ENCODE measurements around the gene RCN2. TPM values are rescaled to one million over a fixed set of nuclear protein-coding genes. Genes with fewer than 3 reads are reported as not detected.
A peak's percentile ranks its signal among the peaks of the same experiment; 100 is the strongest.
"Not testable (repeated sequence)": the region's sequence is repeated elsewhere in the genome, so short reads cannot be mapped to it uniquely, and the experiment has no call there.

RCN2 gene, protein sequence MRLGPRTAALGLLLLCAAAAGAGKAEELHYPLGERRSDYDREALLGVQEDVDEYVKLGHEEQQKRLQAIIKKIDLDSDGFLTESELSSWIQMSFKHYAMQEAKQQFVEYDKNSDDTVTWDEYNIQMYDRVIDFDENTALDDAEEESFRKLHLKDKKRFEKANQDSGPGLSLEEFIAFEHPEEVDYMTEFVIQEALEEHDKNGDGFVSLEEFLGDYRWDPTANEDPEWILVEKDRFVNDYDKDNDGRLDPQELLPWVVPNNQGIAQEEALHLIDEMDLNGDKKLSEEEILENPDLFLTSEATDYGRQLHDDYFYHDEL
- total RNA-seq = 50.3 and 54.8 TPM in 2 replicates

DNA sequence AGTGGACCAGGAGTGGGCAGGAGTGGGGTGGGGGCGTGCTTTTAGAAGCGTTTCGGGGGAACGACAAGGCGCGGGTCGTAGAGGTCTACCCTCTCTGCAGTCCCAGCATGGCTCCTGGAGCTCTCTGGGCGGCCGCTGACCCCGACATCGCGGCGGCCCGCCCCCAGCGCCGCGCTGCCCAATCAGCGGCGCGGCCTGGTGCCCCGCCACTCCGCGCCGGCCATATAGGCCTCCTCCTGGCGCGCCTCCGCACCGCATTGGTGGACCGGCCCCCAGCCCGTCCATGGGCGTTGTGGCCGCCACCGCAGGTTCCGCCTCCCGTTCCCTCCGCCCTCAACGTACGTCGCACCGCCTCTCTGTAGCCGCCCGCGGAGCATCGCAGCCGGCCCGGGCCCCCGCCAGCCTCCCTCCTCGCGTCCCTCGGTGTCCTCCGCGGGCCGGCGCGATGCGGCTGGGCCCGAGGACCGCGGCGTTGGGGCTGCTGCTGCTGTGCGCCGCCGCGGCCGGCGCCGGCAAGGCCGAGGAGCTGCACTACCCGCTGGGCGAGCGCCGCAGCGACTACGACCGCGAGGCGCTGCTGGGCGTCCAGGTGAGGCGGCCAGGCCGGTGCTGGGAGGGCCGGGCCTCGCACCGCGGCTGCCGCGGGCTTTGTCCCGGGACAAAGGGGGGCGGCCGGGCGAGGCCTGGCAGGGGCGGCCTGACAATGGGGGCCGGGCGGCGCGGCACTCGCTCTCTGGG lies at the start of gene RCN2:
Gene RCN2, plus strand, starts transcription at position 353 of the 738 bp plus-strand sequence. Its CDS starts 93 bp downstream, at position 446.
- DNase-seq (ENCODE audit: insufficient read length, low spot score, missing footprints) = peak; percentile 99
- TF ChIP-seq, protein P1, sequence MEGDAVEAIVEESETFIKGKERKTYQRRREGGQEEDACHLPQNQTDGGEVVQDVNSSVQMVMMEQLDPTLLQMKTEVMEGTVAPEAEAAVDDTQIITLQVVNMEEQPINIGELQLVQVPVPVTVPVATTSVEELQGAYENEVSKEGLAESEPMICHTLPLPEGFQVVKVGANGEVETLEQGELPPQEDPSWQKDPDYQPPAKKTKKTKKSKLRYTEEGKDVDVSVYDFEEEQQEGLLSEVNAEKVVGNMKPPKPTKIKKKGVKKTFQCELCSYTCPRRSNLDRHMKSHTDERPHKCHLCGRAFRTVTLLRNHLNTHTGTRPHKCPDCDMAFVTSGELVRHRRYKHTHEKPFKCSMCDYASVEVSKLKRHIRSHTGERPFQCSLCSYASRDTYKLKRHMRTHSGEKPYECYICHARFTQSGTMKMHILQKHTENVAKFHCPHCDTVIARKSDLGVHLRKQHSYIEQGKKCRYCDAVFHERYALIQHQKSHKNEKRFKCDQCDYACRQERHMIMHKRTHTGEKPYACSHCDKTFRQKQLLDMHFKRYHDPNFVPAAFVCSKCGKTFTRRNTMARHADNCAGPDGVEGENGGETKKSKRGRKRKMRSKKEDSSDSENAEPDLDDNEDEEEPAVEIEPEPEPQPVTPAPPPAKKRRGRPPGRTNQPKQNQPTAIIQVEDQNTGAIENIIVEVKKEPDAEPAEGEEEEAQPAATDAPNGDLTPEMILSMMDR (IDR thresholded peaks at IDR 0.05; ENCODE audit: extremely low read depth, low read depth, low read length) = no peak

DNA sequence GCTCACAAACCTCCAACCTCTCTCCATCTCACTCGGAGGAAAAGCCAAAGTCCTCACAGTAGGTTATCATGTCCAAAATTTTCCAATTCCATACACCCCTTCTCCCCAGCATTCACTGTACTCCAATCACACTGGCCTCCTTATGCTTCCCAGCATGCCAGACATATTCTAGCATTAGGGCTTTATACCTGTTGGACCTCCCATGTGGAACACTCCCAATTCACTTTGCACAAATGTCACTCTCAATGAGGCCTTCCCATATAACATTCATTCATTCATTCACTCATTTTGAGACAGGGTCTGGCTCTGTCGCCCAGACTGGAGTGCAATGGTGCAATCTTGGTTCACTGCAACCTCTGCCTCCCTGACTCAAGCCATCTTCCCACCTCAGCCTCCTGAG lies 46.3 kb upstream of the RCN2 start:
- H2AFZ ChIP-seq (ENCODE audit: low read length) = no peak overlapping the region
- no peak overlapping the region for H3K4me2 ChIP-seq (ENCODE audit: insufficient read depth, low read length)
- no peak overlapping the region for H3K4me3 ChIP-seq (ENCODE audit: insufficient read depth, low read length)
- H3K4me1 ChIP-seq (ENCODE audit: insufficient read depth, low read length) = no peaks in the 10 kb centered on the region
- H4K20me1 ChIP-seq (ENCODE audit: insufficient read depth, low read length) = peaks cover 5% of the 10 kb centered on the region
- no peak for DNase-seq (ENCODE audit: insufficient read length, low spot score, missing footprints)
- H3K27ac ChIP-seq (ENCODE audit: low read depth, low read length) = no peak overlapping the region
- H3K9me3 ChIP-seq (ENCODE audit: low read depth, low read length) = no peaks in the 10 kb centered on the region
- TF ChIP-seq, protein P1 (IDR thresholded peaks at IDR 0.05; ENCODE audit: extremely low read depth, low read depth, low read length) = no peak
- H3K27me3 ChIP-seq (ENCODE audit: insufficient read depth, low read length) = no peaks in the 10 kb centered on the region
- peaks cover 7% of the 10 kb centered on the region for H3K79me2 ChIP-seq (ENCODE audit: insufficient read depth, low read length)
- H3K36me3 ChIP-seq (ENCODE audit: insufficient read depth, low read length) = no peaks in the 10 kb centered on the region

More for the DNA sequence above, at the start of gene RCN2:
- peak within 1 kb of the TSS; percentile 85 for H3K4me3 ChIP-seq (ENCODE audit: insufficient read depth, low read length)
- H4K20me1 ChIP-seq (ENCODE audit: insufficient read depth, low read length) = no peaks in the 10 kb centered on the region
- peaks cover 11% of the 10 kb centered on the region for H3K36me3 ChIP-seq (ENCODE audit: insufficient read depth, low read length)
- peaks cover 10% of the 10 kb centered on the region for H3K4me1 ChIP-seq (ENCODE audit: insufficient read depth, low read length)
- H3K27ac ChIP-seq (ENCODE audit: low read depth, low read length) = peak within 1 kb of the TSS; percentile 57
- H3K79me2 ChIP-seq (ENCODE audit: insufficient read depth, low read length) = peaks cover 19% of the 10 kb centered on the region
- H3K27me3 ChIP-seq (ENCODE audit: insufficient read depth, low read length) = no peaks in the 10 kb centered on the region
- H3K9me3 ChIP-seq (ENCODE audit: low read depth, low read length) = no peaks in the 10 kb centered on the region
- peak within 1 kb of the TSS; percentile 90 for H3K4me2 ChIP-seq (ENCODE audit: insufficient read depth, low read length)
- peak within 1 kb of the TSS; percentile 98 for H2AFZ ChIP-seq (ENCODE audit: low read length)

DNA sequence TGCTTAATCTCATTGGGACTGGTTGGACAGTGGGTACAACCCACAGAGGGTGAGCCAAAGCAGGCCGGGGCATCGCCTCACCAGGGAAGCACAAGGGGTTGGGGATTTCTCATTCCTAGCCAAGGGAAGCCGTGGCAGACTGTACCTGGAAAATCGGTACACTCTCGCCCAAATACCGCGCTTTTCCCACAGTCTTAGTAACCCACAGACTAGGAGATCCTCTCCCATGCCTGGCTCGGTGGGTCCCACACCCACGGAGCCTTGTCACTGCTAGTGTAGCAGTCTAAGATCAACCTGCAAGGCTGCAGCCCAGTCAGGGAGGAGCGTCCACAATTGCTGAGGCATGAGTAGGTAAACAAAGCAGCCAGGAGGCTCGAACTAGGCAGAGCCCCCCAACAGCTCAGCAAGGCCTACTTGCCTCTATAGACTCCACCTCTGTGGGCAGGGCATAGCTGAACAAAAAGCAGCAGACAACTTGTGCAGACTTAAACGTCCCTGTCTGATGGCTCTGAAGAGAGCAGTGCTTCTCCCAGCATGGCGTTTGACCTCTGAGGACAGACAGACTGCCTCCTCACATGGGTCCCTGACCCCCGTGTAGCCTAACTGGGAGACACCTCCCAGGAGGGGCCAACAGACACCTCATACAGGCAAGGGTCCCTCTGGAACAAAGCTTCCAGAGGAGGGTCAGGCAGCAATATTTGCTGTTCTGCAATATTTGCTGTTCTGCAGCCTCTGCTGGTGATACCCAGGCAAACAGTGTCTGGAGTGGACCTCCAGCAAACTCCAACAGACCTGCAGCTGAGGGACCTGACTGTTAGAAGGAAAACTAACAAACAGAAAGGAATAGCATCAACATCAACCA lies 44.0 kb upstream of the RCN2 start:
- H3K36me3 ChIP-seq (ENCODE audit: insufficient read depth, low read length); H4K20me1 ChIP-seq (ENCODE audit: insufficient read depth, low read length); H2AFZ ChIP-seq (ENCODE audit: low read length); H3K9me3 ChIP-seq (ENCODE audit: low read depth, low read length); H3K4me3 ChIP-seq (ENCODE audit: insufficient read depth, low read length); H3K4me2 ChIP-seq (ENCODE audit: insufficient read depth, low read length); DNase-seq (ENCODE audit: insufficient read length, low spot score, missing footprints); H3K27ac ChIP-seq (ENCODE audit: low read depth, low read length); H3K4me1 ChIP-seq (ENCODE audit: insufficient read depth, low read length); H3K27me3 ChIP-seq (ENCODE audit: insufficient read depth, low read length); H3K79me2 ChIP-seq (ENCODE audit: insufficient read depth, low read length): not testable (repeated sequence)

DNA sequence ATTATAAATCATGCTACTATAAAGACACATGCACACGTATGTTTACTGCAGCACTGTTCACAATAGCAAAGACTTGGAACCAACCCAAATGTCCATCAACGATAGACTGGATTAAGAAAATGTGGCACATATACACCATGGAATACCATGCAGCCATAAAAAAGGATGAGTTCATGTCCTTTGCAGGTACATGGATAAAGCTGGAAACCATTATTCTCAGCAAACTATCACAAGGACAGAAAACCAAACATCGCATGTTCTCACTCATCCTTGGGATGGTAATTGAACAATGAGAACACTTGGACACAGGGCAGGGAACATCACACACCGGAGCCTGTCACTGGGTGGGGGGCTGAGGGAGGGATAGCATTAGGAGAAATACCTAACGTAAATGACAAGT lies 38.7 kb upstream of the RCN2 start:
- H4K20me1 ChIP-seq (ENCODE audit: insufficient read depth, low read length); H2AFZ ChIP-seq (ENCODE audit: low read length); H3K4me2 ChIP-seq (ENCODE audit: insufficient read depth, low read length); H3K4me3 ChIP-seq (ENCODE audit: insufficient read depth, low read length); DNase-seq (ENCODE audit: insufficient read length, low spot score, missing footprints); H3K27ac ChIP-seq (ENCODE audit: low read depth, low read length); H3K36me3 ChIP-seq (ENCODE audit: insufficient read depth, low read length); H3K27me3 ChIP-seq (ENCODE audit: insufficient read depth, low read length); H3K79me2 ChIP-seq (ENCODE audit: insufficient read depth, low read length); H3K9me3 ChIP-seq (ENCODE audit: low read depth, low read length); H3K4me1 ChIP-seq (ENCODE audit: insufficient read depth, low read length): not testable (repeated sequence)
